HG03460 (cell line): ENCODE measurements around the gene C1orf94.

ENCODE experiments used
- ATAC-seq: cut with Tn5 transposase; IDR thresholded peaks from one replicate; pipeline ENCODE4 v1.9.1; 2021; ENCODE audit not compliant: unreplicated experiment

Gene C1orf94

DNA sequence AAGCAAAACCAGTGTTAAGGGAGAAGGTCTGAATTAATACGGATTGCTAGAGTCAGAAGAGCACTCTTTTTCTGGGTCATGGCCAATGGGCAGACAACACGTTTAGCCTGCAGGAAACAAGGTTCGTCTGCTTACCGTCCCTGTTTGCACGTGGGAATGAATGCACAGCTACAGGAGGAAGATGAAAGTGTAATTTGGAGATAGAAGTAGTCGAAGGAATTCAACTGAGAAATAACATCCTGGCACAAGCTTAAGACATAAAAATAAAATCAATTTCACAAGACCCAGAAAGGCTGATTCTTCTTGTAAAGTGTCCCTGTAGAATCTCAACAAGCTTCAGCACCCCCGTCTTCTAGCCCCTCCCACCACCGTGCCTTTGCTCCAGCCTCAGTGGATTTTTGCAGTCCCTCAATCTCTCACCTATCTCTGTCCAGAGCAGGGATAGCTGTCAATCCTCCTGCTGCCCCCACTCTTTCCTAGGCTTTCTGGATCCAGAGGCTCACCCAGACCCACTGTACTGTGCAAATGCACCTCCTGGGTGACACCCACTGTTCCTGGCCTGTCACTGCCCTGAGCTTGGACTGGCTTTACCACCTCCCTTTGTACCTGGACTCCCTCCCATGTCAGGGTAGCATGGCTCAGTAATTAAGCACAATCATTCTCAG lies 60.6 kb downstream of the C1orf94 start:
- ATAC-seq, result no peak

DNA sequence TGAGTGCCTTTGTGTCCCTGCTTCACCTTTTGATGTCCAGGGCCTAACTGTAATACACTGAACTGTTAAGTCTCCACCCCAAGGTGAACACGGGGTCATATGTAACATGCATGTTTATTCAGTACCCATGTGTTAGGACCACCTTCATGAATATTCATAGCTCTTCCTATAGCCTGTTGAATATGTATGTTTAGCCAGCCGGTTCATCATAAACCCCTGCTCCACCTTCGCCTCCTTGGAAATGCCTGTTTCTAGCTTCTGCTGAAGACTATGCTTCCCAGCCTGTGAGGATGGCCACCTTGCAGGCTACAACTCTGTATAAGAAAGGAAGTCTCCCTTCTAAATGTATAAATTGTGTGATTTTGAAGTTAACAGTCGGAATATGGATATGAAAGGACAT lies 69.3 kb downstream of the C1orf94 start:
- ATAC-seq, result no peak

DNA sequence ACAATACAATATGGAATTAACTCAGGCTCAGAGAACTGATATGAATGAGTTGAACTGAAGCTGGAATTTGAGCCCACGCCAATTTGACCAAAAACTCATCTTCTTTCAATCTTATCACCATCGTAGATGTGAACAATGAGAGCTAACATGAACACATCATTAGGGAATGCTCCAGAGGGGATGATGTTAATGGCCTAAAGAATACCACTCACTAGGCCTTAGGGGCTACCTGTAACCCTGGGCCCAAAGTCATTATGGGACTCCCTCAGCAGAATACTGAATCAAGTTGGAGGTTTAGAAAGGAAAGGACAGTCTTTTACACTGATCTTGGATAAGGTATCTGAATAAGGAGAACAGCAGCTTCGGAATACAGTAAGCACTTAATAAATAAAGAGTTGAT lies 73.6 kb downstream of the C1orf94 start:
- no peak for ATAC-seq

DNA sequence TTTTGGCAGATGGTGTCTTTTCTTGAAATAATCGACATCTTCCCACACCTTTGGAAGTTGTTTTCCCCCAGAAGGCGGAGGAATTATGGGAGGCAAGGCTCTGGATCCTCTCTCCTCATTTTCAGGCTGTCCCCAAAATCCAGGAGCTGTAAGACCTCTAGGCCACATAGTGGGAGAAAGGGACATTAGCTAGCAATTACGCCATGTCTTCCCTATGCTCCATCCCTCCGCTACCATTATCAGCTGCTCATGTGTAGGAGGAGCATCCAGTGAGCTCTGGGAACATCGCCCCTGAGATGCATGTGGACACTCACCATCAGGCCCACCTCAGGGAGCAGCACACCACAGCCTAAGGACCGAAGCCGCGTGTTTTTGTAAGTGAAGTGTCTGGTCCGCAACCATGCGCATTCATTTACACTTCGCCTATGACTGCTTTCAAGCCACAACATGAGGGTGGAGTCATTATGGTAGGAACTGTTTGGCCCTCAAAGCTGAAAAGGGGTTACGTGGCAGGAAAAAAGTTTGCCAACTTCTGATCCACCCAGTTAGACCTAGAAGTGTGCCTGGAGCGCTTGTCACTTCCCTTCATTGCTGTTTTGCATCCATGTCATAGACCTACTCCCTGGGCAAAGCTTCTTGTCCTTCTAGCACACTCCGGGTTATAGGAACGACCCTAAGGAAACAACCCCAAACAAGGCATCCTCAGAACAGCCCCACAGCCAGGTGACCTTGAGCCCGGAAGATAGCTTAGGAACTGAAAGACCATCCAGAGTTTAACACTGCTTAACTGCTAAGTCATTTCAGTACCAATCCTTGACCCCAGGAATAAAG lies 85.5 kb downstream of the C1orf94 start:
- no peak for ATAC-seq

GRCh38 chr1:34262921-34263320 lies 86.2 kb downstream of the C1orf94 start:
- ATAC-seq, result no peak

GRCh38 chr1:34263406-34263805 lies 86.7 kb downstream of the C1orf94 start:
- ATAC-seq, result no peak

DNA sequence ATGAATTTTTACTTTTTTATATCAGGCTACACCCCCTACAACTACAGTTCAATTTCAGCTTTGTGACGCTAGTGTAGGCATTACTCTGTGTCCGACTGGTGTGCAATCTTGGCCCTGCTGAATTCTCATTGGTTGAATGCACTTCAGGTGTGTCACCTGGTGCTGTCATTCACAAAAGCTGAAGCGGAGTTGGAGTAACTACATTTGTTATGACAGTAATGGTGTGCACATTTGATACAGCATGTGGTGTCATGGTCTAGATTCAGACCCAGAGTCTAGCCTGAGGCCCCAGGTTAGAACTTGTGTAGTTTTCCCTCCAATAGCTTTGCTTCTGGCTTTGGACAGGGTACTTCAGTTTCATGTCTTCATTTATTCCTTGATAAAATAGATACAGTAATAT lies 88.7 kb downstream of the C1orf94 start:
- ATAC-seq, result no peak

- ATAC-seq, result no peak
Observed at GRCh38 chr1:34266127-34266951, 89.6 kb downstream of the C1orf94 start.

- no peak for ATAC-seq
Observed at GRCh38 chr1:34267326-34267725, 90.6 kb downstream of the C1orf94 start.

GRCh38 chr1:34268311-34268954 lies 91.7 kb downstream of the C1orf94 start:
- no peak for ATAC-seq
